IPS-18a (cell line): ENCODE measurements around the gene CDKAL1.
"Not testable (repeated sequence)": the region's sequence is repeated elsewhere in the genome, so short reads cannot be mapped to it uniquely, and the experiment has no call there.

Source experiments
- H3K27ac ChIP-seq: one replicate; pipeline ENCODE4 v1.5.1; 2013; ENCODE audit warnings: low read length
- H3K27me3 ChIP-seq: one replicate; pipeline ENCODE4 v1.6.1; 2013; ENCODE audit warnings: mild to moderate bottlenecking, low read length; ENCODE audit not compliant: control insufficient read depth, insufficient read depth
- H3K36me3 ChIP-seq: one replicate; pipeline ENCODE4 v1.6.1; 2013; ENCODE audit warnings: low read depth, low read length; ENCODE audit not compliant: control insufficient read depth
- H3K4me1 ChIP-seq: one replicate; pipeline ENCODE4 v1.6.1; 2013; ENCODE audit warnings: low read depth, low read length; ENCODE audit not compliant: control insufficient read depth
- H3K4me3 ChIP-seq: one replicate; pipeline ENCODE4 v1.5.1; 2013; ENCODE audit warnings: low read length
- H3K9ac ChIP-seq: one replicate; pipeline ENCODE4 v1.6.1; 2013; ENCODE audit warnings: mild to moderate bottlenecking, low read length, moderate library complexity
- H3K9me3 ChIP-seq: one replicate; pipeline ENCODE4 v1.6.1; 2013; ENCODE audit warnings: low read depth, low read length; ENCODE audit not compliant: control insufficient read depth

Gene CDKAL1

DNA sequence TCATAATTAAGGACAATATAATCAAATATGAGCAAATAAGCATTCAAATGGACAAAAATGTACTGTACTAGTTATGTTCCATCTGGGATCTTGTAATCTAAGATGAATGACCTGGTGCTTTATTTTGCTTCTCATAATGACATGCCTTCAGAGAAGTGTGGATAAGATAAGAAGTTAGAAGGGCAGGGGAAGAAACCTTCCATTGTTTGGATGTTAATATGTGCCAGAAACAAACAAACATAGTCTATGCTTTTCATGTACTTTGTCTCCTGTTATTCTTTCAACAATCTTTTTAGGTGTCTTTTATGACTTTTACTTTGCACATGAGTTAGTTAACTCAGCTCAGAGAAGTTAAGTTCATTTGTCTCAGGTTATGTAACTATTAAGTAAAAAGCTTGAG is 547.8 kb downstream of the CDKAL1 start:
- Histone ChIP-seq H3K4me3 (no peak overlapping the region), H3K36me3 (no peaks in the 10 kb centered on the region), H3K4me1 (peaks cover 6% of the 10 kb centered on the region), H3K9ac (no peak overlapping the region), H3K27me3 (no peaks in the 10 kb centered on the region), H3K9me3 (no peaks in the 10 kb centered on the region), H3K27ac (no peak overlapping the region)

DNA sequence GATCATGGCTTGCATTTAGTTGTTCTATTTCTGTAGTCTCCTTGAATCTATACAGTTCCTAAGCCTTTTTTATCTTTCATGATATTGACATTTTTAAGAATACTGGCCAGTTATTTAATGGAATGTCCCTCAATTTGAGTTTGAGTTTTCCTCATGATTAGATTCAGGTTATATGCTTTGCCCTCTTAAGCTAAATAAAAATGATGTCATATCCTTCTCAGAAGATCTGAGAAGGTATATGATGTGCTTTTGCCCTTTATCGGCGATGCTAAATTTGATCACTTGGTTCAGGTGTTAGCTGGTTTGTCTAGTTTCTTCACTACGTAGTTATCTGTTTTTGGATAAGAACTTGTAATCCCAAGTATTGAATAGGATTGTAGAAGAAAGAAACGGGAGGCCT is 549.5 kb downstream of the CDKAL1 start:
- Histone ChIP-seq H3K4me1 (peaks cover under 1% of the 10 kb centered on the region), H3K36me3 (no peaks in the 10 kb centered on the region), H3K27ac (no peak overlapping the region), H3K9ac (no peak overlapping the region), H3K9me3 (no peaks in the 10 kb centered on the region), H3K4me3 (no peak overlapping the region), H3K27me3 (no peaks in the 10 kb centered on the region)

DNA sequence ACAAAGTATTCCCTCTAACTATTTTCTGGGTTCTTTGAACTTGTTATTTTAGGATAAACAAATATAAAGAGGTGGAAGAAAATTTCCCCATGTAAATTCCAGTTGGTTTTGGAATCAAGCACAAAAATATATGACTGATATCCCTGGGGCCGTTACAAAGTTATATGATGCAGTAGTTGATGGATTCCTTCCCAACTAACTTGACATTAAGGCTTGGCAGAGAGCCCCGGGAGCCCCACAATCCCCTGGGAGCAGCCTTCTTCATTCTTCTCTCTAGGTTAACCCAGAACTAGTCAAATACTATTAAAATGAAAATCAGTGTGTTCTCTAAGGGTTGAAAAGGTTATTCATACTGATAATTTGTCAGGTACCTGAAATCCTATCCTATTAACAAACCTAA is 550.4 kb downstream of the CDKAL1 start:
- no peak overlapping the region for H3K9ac ChIP-seq
- no peaks in the 10 kb centered on the region for H3K27me3 ChIP-seq
- H3K36me3 ChIP-seq, result no peaks in the 10 kb centered on the region
- H3K9me3 ChIP-seq, result no peaks in the 10 kb centered on the region
- H3K4me3 ChIP-seq, result no peak overlapping the region
- no peak overlapping the region for H3K27ac ChIP-seq
- H3K4me1 ChIP-seq, result no peaks in the 10 kb centered on the region

DNA sequence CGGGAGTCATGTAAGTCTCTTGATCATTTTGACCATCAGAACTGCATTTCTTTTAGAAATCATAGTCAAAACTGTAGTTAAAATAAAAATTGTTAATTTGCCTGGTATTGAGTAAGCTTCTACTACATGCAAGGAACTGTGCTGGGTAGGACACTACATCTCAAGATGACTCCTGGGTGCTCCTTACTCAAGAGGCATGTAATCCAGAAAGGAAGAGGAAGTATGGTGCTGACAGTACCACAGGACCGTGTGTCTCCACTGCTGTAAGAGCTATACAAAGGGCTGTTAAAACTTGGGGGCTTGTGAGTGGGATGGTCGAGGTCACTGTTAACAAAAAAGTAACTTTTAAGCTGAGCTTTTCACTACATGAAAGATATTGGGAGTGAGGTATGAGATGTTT is 551.0 kb downstream of the CDKAL1 start:
- Histone ChIP-seq H3K4me3 (no peak overlapping the region), H3K36me3 (no peaks in the 10 kb centered on the region), H3K4me1 (no peaks in the 10 kb centered on the region), H3K27me3 (no peaks in the 10 kb centered on the region), H3K9ac (no peak overlapping the region), H3K9me3 (no peaks in the 10 kb centered on the region), H3K27ac (no peak overlapping the region)

DNA sequence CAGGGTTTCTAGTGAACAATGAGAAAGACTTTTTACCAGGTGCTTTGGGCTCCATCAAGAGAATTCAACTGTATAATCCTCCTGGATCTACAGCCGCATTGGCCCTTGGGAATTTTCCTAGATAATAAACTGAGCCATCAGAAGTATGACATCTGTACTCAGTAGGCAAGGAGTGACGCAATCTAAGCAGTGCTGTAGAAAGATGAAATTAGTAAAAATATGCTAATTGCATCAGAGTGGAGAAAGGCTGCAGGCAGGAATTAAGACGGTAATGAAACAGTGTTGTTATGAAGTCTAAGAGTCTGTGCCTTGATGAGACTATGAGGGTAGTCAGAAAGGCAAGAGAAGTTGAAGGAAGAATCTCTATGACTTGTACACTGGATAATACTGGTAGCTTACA is 551.4 kb downstream of the CDKAL1 start:
- H3K36me3 ChIP-seq, result no peaks in the 10 kb centered on the region
- H3K27ac ChIP-seq, result no peak overlapping the region
- H3K9ac ChIP-seq, result no peak overlapping the region

DNA sequence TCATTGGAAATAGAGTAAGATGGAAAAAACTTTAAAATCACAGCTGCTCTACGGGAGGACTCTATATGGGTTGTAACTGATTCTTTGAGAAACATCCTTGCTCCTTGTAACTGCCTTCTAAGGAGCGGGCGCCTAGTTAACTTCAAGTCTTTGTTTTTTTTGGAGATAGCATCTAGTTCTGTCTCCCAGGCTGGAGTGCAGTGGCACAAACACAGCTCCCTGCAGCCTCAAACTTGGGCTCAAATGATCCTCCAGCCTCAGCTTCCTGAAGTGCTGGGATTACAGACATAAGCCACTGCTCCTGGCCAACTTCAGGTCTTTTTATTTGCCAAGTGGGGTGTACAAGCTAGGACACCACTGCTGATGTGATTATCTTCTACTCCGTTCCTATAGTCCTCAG is 552.9 kb downstream of the CDKAL1 start:
- no peaks in the 10 kb centered on the region for H3K4me1 ChIP-seq
- H3K4me3 ChIP-seq, result no peak overlapping the region
- H3K9me3 ChIP-seq, result no peaks in the 10 kb centered on the region
- no peaks in the 10 kb centered on the region for H3K27me3 ChIP-seq
- no peak overlapping the region for H3K27ac ChIP-seq
- H3K9ac ChIP-seq, result no peak overlapping the region
- H3K36me3 ChIP-seq, result no peaks in the 10 kb centered on the region

More for the DNA sequence above, 551.4 kb downstream of the CDKAL1 start:
- Histone ChIP-seq H3K4me1 (no peaks in the 10 kb centered on the region), H3K4me3 (no peak overlapping the region), H3K27me3 (no peaks in the 10 kb centered on the region), H3K9me3 (no peaks in the 10 kb centered on the region)

DNA sequence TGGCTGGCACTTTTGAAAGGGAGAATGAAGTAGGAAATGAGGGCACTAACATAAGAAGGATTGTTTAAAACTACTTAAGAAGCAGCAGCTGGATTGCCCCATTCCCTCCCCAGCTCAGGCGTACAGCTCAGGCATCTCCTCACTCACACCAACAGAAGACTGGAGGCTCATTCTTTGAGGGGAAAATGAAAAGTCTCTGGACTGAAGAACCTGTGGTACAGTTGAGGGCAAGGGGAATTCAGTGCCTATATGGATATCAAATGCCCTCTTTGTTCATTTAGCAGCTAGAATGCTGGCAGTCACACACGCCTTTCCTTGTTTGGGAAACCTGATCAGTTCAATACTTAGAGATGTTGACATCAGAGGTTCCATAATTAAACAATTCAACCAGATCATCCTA is 557.2 kb downstream of the CDKAL1 start:
- Histone ChIP-seq H3K4me3 (no peak overlapping the region), H3K36me3 (no peaks in the 10 kb centered on the region), H3K4me1 (no peaks in the 10 kb centered on the region), H3K27me3 (no peaks in the 10 kb centered on the region), H3K27ac (no peak overlapping the region), H3K9ac (no peak overlapping the region), H3K9me3 (no peaks in the 10 kb centered on the region)

DNA sequence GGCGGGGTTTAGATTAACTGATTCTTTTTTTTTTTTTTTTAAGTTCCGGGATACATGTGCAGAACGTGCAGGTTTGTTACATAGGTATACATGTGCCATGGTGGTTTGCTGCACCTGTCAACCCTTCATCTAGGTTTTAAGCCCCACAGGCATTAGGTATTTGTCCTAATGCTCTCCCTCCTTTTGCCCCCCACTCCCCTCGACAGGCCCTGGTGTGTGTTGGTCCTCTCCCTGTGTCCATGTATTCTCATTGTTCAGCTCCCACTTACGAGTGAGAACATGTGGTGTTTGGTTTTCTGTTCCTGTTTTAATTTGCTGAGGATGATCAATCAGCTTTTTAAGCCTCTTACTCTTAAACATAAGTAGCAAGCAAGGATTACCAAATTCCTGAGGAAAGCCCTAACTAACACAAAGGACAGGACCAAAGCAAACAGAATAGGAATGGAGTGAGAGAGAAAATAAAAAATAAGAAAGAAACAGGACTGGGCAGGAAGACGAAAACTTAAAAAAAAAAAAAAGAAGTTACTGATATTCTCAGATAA is 558.0 kb downstream of the CDKAL1 start:
- not testable (repeated sequence) for H3K36me3 ChIP-seq, H3K27ac ChIP-seq, H3K4me3 ChIP-seq, H3K4me1 ChIP-seq, H3K9me3 ChIP-seq, H3K9ac ChIP-seq, H3K27me3 ChIP-seq

DNA sequence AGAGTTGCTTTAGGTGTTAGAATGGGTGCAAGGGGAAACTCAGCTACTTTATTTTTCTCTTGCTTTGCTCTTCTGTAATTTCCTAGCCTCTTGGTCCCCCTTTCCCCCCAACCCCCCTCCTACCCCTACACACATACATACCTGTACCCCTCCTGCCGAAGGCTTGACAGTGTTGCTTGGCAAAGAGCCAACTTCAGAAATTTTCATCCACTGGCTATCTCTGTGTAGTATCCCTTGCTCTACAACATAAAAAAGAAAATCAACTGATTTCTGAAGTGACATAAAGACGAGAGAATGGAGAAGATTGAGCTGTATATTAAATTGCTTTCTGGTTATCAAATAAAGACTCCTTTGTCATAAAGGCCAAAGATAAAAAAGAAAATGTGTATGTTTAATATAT is 561.2 kb downstream of the CDKAL1 start:
- H3K4me1 ChIP-seq, result peaks cover 19% of the 10 kb centered on the region
- no peak overlapping the region for H3K4me3 ChIP-seq
- H3K9me3 ChIP-seq, result no peaks in the 10 kb centered on the region
- no peaks in the 10 kb centered on the region for H3K36me3 ChIP-seq
- H3K9ac ChIP-seq, result no peak overlapping the region
- H3K27me3 ChIP-seq, result no peaks in the 10 kb centered on the region
- no peak overlapping the region for H3K27ac ChIP-seq

DNA sequence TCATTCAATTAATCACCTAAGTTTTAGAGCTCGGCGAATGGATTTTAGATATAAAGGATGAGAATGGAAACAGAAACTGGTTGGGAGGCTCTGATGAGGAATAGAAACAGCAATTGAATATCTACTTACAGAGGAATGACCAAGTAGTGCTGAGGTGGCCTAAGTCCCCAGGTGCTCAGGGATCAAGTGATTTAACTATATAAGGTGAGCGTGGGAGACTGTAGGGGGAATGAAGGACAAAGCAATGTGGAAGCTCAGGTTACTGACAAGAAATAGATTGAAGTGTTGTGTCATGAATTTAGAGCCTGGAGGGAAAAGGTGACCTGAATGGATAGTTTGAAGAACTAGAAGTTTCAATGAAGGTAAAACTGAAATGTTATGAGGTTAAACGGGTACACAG is 563.9 kb downstream of the CDKAL1 start:
- Histone ChIP-seq H3K9ac (no peak overlapping the region), H3K27ac (no peak overlapping the region), H3K36me3 (no peaks in the 10 kb centered on the region), H3K9me3 (no peaks in the 10 kb centered on the region), H3K27me3 (no peaks in the 10 kb centered on the region), H3K4me1 (peaks cover 23% of the 10 kb centered on the region), H3K4me3 (no peak overlapping the region)

DNA sequence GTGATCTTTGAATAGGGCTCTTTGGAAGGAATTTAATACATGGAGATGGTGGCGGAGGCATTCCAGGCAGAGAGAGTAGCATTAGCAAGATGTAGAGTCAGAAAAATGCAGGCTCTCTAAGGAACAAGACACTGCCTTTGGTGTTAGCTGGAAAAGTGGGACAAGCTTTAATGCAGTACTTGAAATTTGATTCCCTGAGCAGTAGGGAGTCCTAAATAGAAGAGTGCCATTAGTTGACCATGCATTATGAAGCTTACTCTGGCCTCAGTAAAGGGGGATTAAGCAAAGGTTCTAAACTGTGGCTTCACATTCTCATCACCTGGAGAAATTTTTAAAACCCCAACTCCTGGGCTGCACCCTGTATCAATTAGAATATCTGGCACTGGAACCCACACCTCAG is 564.5 kb downstream of the CDKAL1 start:
- no peak overlapping the region for H3K27ac ChIP-seq
- no peak overlapping the region for H3K4me3 ChIP-seq
- peaks cover 23% of the 10 kb centered on the region for H3K4me1 ChIP-seq
- H3K9me3 ChIP-seq, result no peaks in the 10 kb centered on the region
- no peaks in the 10 kb centered on the region for H3K27me3 ChIP-seq
- no peaks in the 10 kb centered on the region for H3K36me3 ChIP-seq
- no peak overlapping the region for H3K9ac ChIP-seq

DNA sequence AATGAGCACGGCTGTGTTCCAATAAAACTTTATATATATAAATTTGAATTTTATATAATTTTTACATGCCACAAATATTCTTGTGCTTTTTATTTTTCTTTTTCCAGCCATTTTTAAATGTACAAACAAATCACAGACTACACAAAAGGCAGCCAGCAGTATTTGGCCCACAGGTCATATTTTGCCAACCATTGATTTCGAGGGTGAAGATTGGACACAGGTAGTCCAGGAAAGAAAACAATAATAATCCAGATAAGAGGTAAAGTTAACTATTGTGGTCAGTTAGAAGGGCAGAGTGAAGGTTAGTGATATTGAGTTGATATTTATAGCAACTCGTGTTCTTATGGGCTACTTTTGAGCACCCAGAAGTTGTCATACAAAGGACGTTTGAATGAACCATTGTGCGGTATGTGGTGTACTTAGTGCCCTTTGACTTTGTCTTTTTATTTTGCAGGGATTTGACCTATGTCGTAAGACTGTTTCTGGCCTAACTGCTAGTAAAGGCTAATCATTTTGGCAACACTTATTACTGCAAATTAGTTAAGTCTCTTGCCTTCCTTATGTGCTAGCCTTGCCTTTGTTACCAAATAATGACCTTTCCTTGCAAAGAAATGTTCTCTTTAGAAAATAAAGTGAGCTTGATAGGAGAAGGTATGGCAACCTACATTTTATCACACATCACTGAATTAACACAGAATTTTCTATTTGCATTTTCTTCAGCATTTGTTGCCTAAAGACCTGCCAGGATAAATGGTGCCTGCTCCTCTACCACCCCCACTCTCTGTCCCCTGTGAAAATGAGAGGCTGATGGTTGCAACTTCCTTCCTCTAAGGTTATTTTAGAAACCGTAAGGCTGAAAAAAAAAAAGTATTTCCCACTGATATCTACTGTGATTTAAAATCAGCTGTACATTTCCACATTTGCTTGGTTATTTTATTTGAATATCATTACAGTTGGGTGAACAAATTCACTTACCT is 565.4 kb downstream of the CDKAL1 start:
- H3K9ac ChIP-seq, result no peak overlapping the region

More for the DNA sequence above, 565.4 kb downstream of the CDKAL1 start:
- no peaks in the 10 kb centered on the region for H3K27me3 ChIP-seq
- no peaks in the 10 kb centered on the region for H3K9me3 ChIP-seq
- H3K36me3 ChIP-seq, result no peaks in the 10 kb centered on the region
- no peak overlapping the region for H3K27ac ChIP-seq
- peaks cover 23% of the 10 kb centered on the region for H3K4me1 ChIP-seq
- no peak overlapping the region for H3K4me3 ChIP-seq
